Loucy (cell line): Measurements from ENCODE around the gene AAMP.

ENCODE experiments used
- EZH2phosphoT487 ChIP-seq: fragments of 200-600 bp; IDR thresholded peaks from 2 replicates; pipeline ENCODE4 v1.6.1; 2018; ENCODE audit warnings: antibody characterized with exemption, mild to moderate bottlenecking, moderate library complexity, borderline replicate concordance
- TF ChIP-seq, protein P1 (sequence below): fragments of 200-600 bp; sonication (generic); conservative IDR thresholded peaks from 2 replicates; pipeline ENCODE4 v1.5.1; 2014; ENCODE audit warnings: mild to moderate bottlenecking, antibody characterized with exemption, low read length

DNA sequence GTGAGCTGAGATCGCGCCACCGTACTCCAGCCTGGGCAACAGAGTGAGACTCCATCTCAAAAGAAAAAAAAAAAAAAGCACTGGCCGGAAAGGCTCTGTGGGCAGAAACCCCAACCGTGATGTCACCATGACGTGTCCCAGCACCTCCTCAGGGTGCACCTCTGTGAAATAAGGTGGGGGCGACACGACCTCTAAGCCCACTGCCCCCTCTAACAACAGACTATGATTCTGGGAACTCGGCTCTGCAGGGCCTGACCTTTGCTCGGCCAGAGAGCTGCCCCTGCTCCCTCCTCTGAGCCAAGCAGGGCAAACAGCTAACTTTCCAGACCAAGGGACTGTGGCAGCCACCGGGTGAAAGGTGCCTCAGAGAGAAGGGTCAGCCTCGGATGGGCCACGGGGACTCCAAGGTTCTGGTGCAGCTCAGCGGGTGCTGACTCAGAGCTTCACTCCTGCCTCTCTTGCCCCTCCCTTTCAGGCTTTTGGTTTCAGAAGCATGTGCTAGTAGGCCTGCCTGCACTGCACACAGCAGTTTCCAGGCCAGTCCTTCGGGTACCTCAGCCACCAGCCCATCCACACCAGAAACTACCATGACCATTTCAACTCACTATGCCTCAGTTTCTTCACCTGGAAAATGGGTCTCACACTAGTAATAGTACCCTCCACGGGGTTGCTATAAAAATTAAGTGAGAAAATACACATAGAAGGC lies 14.3 kb upstream of the AAMP start:
- TF ChIP-seq EZH2phosphoT487, result no peak
- TF ChIP-seq, protein P1, sequence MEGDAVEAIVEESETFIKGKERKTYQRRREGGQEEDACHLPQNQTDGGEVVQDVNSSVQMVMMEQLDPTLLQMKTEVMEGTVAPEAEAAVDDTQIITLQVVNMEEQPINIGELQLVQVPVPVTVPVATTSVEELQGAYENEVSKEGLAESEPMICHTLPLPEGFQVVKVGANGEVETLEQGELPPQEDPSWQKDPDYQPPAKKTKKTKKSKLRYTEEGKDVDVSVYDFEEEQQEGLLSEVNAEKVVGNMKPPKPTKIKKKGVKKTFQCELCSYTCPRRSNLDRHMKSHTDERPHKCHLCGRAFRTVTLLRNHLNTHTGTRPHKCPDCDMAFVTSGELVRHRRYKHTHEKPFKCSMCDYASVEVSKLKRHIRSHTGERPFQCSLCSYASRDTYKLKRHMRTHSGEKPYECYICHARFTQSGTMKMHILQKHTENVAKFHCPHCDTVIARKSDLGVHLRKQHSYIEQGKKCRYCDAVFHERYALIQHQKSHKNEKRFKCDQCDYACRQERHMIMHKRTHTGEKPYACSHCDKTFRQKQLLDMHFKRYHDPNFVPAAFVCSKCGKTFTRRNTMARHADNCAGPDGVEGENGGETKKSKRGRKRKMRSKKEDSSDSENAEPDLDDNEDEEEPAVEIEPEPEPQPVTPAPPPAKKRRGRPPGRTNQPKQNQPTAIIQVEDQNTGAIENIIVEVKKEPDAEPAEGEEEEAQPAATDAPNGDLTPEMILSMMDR, result no peak
